ACC112 (cell line): ENCODE data around the gene C6orf136.
A peak's percentile ranks its signal among the peaks of the same experiment; 100 is the strongest.

Source experiments
- H2AFZ ChIP-seq: fragments of 200-600 bp; sonication (generic); one replicate; pipeline ENCODE4 v1.6.0; 2017; ENCODE audit warnings: antibody characterized with exemption, low read length; ENCODE audit not compliant: unreplicated experiment
- H3K27ac ChIP-seq: fragments of 200-600 bp; sonication (generic); 2 replicates; pipeline ENCODE4 v1.5.1; 2014; ENCODE audit warnings: low read depth, mild to moderate bottlenecking, antibody characterized with exemption, low read length, moderate library complexity
- H3K27me3 ChIP-seq: fragments of 200-600 bp; sonication (generic); 2 replicates; pipeline ENCODE4 v1.6.1; 2014; ENCODE audit warnings: mild to moderate bottlenecking, antibody characterized with exemption, low read length, moderate library complexity, mixed read lengths; ENCODE audit not compliant: insufficient read depth
- H3K36me3 ChIP-seq: fragments of 200-600 bp; sonication (generic); 2 replicates; pipeline ENCODE4 v1.6.1; 2016; ENCODE audit warnings: mild to moderate bottlenecking, antibody characterized with exemption, low read length, moderate library complexity, mixed read lengths; ENCODE audit not compliant: insufficient read depth
- H3K4me1 ChIP-seq: fragments of 200-600 bp; sonication (generic); one replicate; pipeline ENCODE4 v1.6.1; 2016; ENCODE audit warnings: low read length, mixed read lengths; ENCODE audit not compliant: insufficient read depth, unreplicated experiment, control insufficient read depth
- H3K4me3 ChIP-seq: fragments of 200-600 bp; sonication (generic); 2 replicates; pipeline ENCODE4 v1.5.1; 2014; ENCODE audit warnings: mild to moderate bottlenecking, low read depth, low read length
- H3K79me2 ChIP-seq: fragments of 200-600 bp; sonication (generic); one replicate; pipeline ENCODE4 v1.6.0; 2016; ENCODE audit warnings: low read length; ENCODE audit not compliant: control insufficient read depth, unreplicated experiment, insufficient read depth

C6orf136 gene

DNA sequence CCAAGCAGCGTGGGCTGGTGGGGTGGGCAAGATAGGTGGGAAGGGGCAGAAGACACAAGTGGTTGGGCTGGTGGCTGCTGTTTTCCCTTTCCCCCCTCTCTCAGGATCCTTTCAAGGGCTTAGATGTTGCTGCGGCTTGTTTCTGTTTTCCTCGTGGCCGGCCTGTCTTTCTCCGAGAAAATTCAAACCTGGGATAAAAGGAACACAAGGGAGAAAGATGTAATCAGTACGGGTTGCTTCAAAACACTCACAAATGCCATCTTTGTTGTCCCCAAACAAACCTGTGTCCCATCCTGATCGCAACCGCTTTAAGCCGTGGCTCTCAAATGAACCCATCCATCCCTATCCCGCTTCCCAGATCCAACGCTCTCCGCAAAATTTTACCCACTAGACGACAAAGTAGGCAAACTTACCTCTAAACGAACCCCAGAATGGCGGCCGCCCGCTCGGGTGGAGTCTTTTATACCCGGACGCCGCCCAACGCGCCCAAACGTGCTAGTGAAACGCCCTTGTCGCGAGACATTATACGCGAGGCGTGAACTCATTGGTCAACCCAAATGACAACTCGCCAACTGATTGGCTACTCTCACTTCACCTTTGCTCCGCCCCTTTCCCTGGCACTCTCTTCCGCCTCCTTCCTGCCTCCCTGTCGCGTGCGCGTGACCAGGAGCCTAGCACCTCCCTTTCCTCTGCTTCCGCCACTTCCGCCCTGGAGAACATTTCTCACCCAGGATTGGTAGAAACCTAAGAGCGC, 29.9 kb upstream of the C6orf136 start, which contains the start of gene PPP1R10:
Gene PPP1R10, minus strand, starts transcription at position 433 of the 754 bp plus-strand sequence. CDS start 7,299 bp downstream, outside the sequence.
- peak within 1 kb of the TSS; percentile 97 for H3K4me3 ChIP-seq
- peak within 1 kb of the TSS; percentile 96 for H3K27ac ChIP-seq
- H2AFZ ChIP-seq, result peak within 1 kb of the TSS; percentile 34
- H3K27me3 ChIP-seq, result no peaks in the 10 kb centered on the region
- H3K36me3 ChIP-seq, result peaks cover 28% of the 10 kb centered on the region
- H3K79me2 ChIP-seq, result peaks cover 59% of the 10 kb centered on the region
- peaks cover 34% of the 10 kb centered on the region for H3K4me1 ChIP-seq

DNA sequence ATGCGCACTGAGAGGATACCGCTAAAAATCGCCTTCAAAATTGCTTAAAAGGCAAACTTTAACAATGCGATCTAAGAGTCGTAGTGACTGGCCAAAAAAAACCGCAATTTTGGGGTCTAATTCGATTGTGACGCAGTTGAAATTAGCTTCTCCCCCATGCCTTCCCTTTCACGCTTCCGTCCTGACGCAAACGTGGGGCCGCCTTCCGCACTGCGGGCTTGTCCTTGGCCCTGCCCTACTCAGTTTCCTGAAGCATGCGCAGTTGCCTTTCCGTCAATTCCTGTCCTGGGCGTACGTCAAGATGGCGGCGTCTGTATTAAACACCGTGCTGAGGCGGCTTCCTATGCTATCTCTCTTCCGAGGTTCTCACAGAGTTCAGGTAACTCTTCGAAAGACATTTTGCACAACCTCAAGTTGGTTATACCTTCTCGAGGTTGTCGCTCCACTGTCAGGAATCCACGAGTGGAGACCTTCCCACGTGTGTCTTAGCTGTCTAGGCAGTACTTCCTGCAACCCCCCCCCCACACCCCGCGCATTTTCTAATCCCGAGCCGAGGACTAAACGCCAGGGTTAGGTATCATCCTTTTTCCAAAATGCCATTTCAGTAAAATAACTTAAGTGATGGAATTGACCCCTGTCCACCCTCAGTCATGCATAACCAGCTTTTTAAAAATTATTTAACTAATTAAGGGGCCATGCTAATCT, 29.2 kb upstream of the C6orf136 start, which contains the start of gene MRPS18B:
Gene MRPS18B, plus strand, starts transcription at position 276 of the 705 bp plus-strand sequence. Its CDS starts 26 bp downstream, at position 302.
- peaks cover 30% of the 10 kb centered on the region for H3K4me1 ChIP-seq
- H3K27ac ChIP-seq, result peak within 1 kb of the TSS; percentile 96
- peak within 1 kb of the TSS; percentile 97 for H3K4me3 ChIP-seq
- peaks cover 28% of the 10 kb centered on the region for H3K36me3 ChIP-seq
- no peaks in the 10 kb centered on the region for H3K27me3 ChIP-seq
- peak within 1 kb of the TSS; percentile 34 for H2AFZ ChIP-seq
- H3K79me2 ChIP-seq, result peaks cover 55% of the 10 kb centered on the region

DNA sequence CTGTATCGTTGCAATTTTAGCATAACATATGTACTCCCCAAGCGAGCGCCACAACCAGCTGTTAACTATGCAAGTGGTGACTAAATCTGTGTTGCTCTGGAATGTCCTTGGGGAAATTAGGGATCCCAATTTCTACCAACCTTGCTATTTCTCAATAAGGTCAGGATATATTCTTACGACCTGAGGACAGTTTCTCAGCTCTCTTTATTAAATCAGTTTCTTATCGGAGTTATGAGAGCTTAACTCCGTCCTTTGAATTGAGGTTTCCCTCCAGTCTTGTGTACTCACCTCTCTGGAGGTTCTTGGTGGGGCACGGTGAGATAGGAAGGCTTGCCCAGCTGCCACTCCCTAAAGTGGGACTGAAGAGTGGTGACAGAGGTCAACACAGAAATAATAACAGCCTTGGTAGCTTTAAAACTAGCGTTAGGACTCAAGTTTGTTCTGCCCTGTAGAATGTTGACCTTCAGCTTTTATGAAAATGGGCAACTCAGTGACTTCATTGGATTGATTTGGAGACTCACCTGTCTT, 28.6 kb upstream of the C6orf136 start:
- Histone ChIP-seq H3K4me3 (peak overlapping the region; percentile 86), H2AFZ (no peak overlapping the region), H3K79me2 (peaks cover 51% of the 10 kb centered on the region), H3K27me3 (no peaks in the 10 kb centered on the region), H3K4me1 (peaks cover 24% of the 10 kb centered on the region), H3K36me3 (peaks cover 30% of the 10 kb centered on the region), H3K27ac (peak overlapping the region; percentile 96)

DNA sequence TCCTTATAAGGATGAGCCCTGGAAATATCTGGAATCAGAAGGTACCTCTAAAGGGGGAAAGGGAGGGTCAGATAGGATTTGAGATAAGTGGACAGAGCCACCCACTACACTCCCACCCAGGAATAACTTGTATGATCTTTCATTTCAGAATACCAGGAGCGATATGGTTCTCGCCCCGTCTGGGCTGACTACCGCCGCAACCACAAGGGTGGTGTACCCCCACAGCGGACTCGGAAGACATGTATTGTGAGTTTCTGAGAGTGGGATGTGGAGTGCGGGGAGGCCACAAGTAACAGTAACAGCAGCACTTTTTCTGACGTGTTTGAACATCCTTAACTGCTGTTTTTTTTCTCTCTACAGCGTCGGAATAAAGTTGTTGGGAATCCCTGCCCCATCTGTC, 27.4 kb upstream of the C6orf136 start:
- H3K27ac ChIP-seq, result no peak overlapping the region
- no peak overlapping the region for H2AFZ ChIP-seq
- H3K27me3 ChIP-seq, result no peaks in the 10 kb centered on the region
- peaks cover 40% of the 10 kb centered on the region for H3K79me2 ChIP-seq
- H3K4me3 ChIP-seq, result no peak overlapping the region
- H3K4me1 ChIP-seq, result peaks cover 11% of the 10 kb centered on the region
- peaks cover 29% of the 10 kb centered on the region for H3K36me3 ChIP-seq

DNA sequence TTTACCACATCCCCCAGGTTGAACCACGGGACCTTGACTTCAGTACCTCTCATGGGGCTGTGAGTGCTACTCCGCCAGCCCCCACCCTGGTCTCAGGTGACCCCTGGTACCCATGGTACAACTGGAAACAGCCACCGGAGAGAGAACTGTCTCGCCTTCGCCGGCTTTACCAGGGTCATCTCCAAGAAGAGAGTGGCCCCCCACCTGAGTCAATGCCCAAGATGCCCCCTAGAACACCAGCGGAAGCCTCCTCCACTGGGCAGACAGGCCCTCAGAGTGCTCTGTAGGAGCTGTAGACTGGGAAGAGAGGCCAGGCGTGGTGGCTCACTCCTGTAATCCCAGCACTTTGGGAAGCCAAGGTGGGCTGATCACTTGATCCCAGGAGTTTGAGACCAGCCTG, 21.4 kb upstream of the C6orf136 start:
- Histone ChIP-seq H3K4me3 (no peak overlapping the region), H3K27ac (no peak overlapping the region), H3K36me3 (peaks cover 17% of the 10 kb centered on the region; the same call in 1 of the 2 replicates), H3K27me3 (no peaks in the 10 kb centered on the region), H3K4me1 (peaks cover 12% of the 10 kb centered on the region), H2AFZ (no peak overlapping the region), H3K79me2 (no peaks in the 10 kb centered on the region)

DNA sequence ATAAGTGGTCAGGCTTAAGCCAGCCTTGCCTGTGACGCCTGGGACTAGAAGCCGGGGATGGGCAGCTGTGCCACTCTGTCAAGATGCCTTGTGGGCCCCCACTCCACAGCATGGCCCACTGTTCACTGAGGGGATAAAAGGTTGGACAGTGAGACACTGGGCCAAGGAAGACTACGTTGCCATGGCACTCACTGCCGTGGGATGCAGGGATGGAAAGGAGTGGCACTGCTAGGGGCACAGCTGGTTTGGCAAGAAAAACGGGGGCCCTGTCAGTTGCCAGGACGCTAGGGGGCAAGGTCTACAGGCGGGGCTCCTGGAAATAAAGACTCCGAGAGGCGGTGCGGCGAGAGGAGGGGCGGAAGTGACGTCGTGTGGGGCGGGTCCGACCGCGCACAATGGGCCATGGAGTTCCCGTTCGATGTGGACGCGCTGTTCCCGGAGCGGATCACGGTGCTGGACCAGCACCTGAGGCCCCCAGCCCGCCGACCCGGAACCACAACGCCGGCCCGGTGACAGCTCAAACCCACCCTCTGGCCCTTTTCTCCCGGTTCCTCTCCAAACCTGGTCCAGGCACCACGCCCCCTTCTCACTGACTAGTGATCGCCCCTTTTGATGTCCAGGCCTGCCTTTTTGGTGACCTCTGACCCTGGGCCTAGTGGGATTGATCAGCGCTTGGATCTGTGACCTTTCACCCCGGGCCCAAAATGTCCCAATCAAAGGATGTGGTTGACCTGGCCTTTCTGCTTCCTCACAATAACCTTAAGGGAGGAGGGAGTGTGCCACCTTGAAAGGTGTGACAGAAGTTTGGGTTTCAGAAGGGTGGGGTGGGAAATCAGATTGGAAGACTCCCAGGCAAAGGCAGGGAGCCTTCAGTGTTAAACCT, 20.2 kb upstream of the C6orf136 start, which contains the start of gene ATAT1:
Gene ATAT1, plus strand, starts transcription at position 391 of the 883 bp plus-strand sequence.
- Histone ChIP-seq H3K27ac (peak within 1 kb of the TSS; percentile 50), H2AFZ (peak within 1 kb of the TSS; percentile 57)

DNA sequence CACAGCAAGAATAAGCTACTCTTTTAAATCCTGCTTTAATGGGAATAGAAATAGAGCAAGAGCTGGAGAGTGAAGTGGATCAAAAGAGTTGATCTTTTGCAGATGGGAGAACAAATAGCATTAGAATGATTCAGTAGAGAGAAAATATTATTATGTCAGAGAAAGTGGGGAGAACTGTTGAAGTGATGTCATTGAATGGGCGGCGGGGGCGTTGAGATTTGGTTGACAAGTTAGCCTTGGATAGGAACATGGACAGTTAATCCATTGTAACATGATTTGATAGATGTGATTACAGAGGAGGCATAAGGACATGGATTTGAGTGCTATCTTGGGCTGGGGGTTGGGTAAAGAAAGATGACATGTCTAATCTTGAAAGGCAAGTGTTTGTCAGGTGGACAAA, 11.1 kb upstream of the C6orf136 start:
- no peak overlapping the region for H3K4me3 ChIP-seq

More for the DNA sequence above, 20.2 kb upstream of the C6orf136 start, which contains the start of gene ATAT1:
- no peaks in the 10 kb centered on the region for H3K27me3 ChIP-seq
- H3K4me3 ChIP-seq, result peak within 1 kb of the TSS; percentile 80
- H3K79me2 ChIP-seq, result no peaks in the 10 kb centered on the region
- H3K4me1 ChIP-seq, result peaks cover 12% of the 10 kb centered on the region
- peaks cover 13% of the 10 kb centered on the region; the same call in 1 of the 2 replicates for H3K36me3 ChIP-seq

DNA sequence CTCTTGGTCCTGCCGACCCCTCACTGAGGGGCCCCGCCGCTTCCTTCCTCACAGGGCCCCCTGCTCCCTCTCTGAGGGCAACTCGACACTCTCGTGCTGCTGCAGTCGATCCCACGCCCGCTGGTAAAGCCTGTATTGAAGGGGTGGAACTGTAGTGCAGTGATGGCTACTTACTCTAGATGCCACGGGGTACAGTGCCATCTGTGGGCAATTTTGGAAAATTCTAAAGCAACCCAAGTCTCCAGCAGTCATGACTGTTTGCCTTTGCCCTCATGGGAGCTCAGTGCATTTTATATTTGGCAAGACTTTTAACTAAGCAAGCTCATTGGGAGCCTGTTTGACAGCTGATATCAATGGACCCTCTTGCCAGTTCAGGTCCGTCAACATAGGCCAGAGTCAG, 6.5 kb upstream of the C6orf136 start:
- Histone ChIP-seq H3K79me2 (no peaks in the 10 kb centered on the region), H3K4me1 (no peaks in the 10 kb centered on the region), H3K27me3 (no peaks in the 10 kb centered on the region), H3K4me3 (no peak overlapping the region), H3K27ac (no peak overlapping the region), H3K36me3 (no peaks in the 10 kb centered on the region), H2AFZ (no peak overlapping the region)

More for the DNA sequence above, 11.1 kb upstream of the C6orf136 start:
- Histone ChIP-seq H2AFZ (no peak overlapping the region), H3K79me2 (no peaks in the 10 kb centered on the region), H3K36me3 (no peaks in the 10 kb centered on the region), H3K27ac (no peak overlapping the region), H3K27me3 (no peaks in the 10 kb centered on the region), H3K4me1 (no peaks in the 10 kb centered on the region)

DNA sequence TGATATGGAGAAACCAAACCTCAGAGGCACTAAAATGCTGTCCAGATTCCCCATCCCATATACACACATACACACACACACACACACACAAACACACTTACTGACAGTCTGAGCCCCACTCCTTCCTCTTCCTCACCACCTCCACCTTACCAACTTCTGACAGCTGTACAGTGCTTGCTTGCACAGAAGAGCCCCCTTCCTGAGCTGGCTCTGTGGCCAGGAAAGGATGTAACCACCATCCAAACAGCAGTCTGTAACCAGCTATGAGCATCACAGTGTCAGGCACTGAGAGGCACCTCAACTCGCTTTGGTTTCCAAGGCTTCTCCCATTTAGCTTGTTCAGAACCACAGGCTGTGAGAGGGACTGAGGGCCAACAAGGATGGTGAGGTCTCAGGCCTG, 5.9 kb upstream of the C6orf136 start:
- Histone ChIP-seq H2AFZ (no peak overlapping the region), H3K27ac (no peak overlapping the region), H3K79me2 (no peaks in the 10 kb centered on the region), H3K4me1 (peaks cover 1% of the 10 kb centered on the region), H3K4me3 (no peak overlapping the region), H3K36me3 (no peaks in the 10 kb centered on the region), H3K27me3 (no peaks in the 10 kb centered on the region)

DNA sequence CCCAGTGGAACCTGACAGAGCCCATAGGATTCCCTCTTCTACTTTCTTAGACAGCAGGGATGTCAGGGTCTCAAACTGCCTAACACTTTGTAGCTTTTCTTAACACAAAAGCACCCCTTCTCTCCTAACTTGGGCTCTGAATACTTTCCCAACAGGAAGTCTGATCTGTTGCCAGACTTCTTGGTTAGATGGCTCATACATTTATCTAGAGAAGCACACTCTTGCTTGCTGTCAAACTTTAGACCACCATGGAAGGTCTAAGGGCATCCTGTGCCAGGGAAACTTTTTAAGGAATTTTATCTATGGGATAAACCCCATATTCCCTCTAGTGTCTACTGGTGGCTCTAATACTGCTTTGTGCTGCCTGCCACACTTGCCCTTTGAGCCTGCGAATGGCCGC, 3.3 kb upstream of the C6orf136 start:
- H3K4me3 ChIP-seq, result no peak overlapping the region
- H3K36me3 ChIP-seq, result no peaks in the 10 kb centered on the region
- H3K4me1 ChIP-seq, result peaks cover 8% of the 10 kb centered on the region
- no peak overlapping the region for H2AFZ ChIP-seq
- H3K27me3 ChIP-seq, result no peaks in the 10 kb centered on the region
- H3K79me2 ChIP-seq, result peaks cover 8% of the 10 kb centered on the region
- H3K27ac ChIP-seq, result no peak overlapping the region
